Right atrium auricular region (tissue), 2 donors: Measurements from ENCODE around the gene SH3TC2. TPM values are rescaled to one million over a fixed set of nuclear protein-coding genes. Genes with fewer than 3 reads are reported as not detected.

Source experiments
- DNase-seq: peaks from one replicate; pipeline ENCODE4 v3.0.0-alpha.2; 2019; ENCODE audit warnings: low spot score
- H3K27ac ChIP-seq, 2 donors: fragments of 200-600 bp; sonication (generic); 1 replicate in 1 of 2; 2 replicates in 1 of 2; pipeline ENCODE4 v1.5.1; 2016 to 2019
- H3K27me3 ChIP-seq, 2 donors: fragments of 200-600 bp; sonication (generic); one replicate each; pipeline versions ENCODE4 v1.5.1 to v1.6.0; 2017 to 2019
- H3K36me3 ChIP-seq: fragments of 200-600 bp; sonication (generic); one replicate; pipeline ENCODE4 v1.5.1; 2016
- H3K4me1 ChIP-seq, 2 donors: fragments of 200-600 bp; sonication (generic); one replicate each; pipeline versions ENCODE4 v1.5.1 to v1.6.0; 2017 to 2019
- H3K4me3 ChIP-seq, 2 donors: fragments of 200-600 bp; sonication (generic); 1 replicate in 1 of 2; 2 replicates in 1 of 2; pipeline ENCODE4 v1.5.1; 2017 to 2019; ENCODE audit warnings: mild to moderate bottlenecking in 1 of 2, moderate library complexity in 1 of 2
- H3K9me3 ChIP-seq, 2 donors: fragments of 200-600 bp; sonication (generic); one replicate each; pipeline ENCODE4 v1.5.1; 2019
- CTCF ChIP-seq, 2 donors: fragments of 200-600 bp; sonication (generic); IDR thresholded peaks; one replicate each; pipeline ENCODE4 v1.5.1; 2019; ENCODE audit warnings: antibody characterized with exemption in 2 of 2
- total RNA-seq, 2 donors: library from RNA; depleted of rRNA; stranded (reverse); fragments of >200 nt; gene quantifications; one replicate each; pipeline ENCODE4 v1.1.0, GENCODE V29; 2016

Gene SH3TC2
- total RNA-seq, 2 donors from 2014 or later = 4.7 to 13.1 TPM

GRCh38 chr5:149049371-149049781 is 13.5 kb downstream of the SH3TC2 start:
- Histone ChIP-seq H3K27me3 (no peaks in the 10 kb centered on the region), H3K4me3 (no peak overlapping the region), H3K36me3 (no peaks in the 10 kb centered on the region), H3K9me3 (no peaks in the 10 kb centered on the region), H3K4me1 (peaks cover 0 to 10% of the 10 kb centered on the region in 2 donors), H3K27ac (no peak overlapping the region)
- no peak for DNase-seq
- no peak for TF ChIP-seq CTCF (IDR thresholded peaks at IDR 0.05)

- H3K27me3 ChIP-seq = no peaks in the 10 kb centered on the region
- H3K4me1 ChIP-seq = peaks cover 0 to 10% of the 10 kb centered on the region in 2 donors
- no peaks in the 10 kb centered on the region for H3K9me3 ChIP-seq
- no peak overlapping the region for H3K27ac ChIP-seq
- no peaks in the 10 kb centered on the region for H3K36me3 ChIP-seq
- no peak overlapping the region for H3K4me3 ChIP-seq
- TF ChIP-seq CTCF (IDR thresholded peaks at IDR 0.05) = no peak
- no peak for DNase-seq
Observed at GRCh38 chr5:149048811-149049210, 14.1 kb downstream of the SH3TC2 start.

GRCh38 chr5:149047462-149047861 is 15.4 kb downstream of the SH3TC2 start:
- no peak for DNase-seq
- Histone ChIP-seq H3K27me3 (no peaks in the 10 kb centered on the region), H3K36me3 (no peaks in the 10 kb centered on the region), H3K4me1 (no peaks in the 10 kb centered on the region), H3K27ac (no peak overlapping the region), H3K9me3 (no peaks in the 10 kb centered on the region), H3K4me3 (no peak overlapping the region)
- no peak for TF ChIP-seq CTCF (IDR thresholded peaks at IDR 0.05)

DNA sequence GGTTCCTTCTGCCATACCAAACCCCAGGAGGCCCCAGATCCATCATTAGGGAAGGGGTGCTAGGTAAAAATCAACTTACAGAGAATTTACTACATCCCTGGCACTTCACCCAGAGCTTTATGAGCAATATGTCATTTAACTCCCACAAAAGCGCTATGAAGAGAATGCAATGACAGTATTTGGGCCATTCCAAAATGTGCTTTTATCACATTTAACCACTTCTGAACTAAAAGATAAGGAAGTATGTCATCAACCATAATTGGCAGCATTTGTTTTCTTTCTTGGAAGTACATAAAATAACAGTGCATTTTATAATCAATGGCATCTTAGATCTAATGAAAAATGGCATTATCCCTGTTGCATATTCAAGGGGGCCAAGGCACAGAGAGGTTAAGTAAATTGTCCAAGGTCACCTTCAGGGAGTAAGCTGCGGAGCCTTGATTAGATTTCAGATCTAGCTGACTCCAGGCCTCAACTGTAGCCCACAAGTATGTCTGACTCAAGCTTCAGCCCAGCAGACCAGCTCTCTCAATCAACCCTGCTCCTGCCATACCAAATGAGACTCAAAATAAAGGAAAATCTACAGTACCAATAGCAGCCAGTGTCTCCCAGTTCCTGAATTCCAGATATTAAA is 16.5 kb downstream of the SH3TC2 start:
- no peaks in the 10 kb centered on the region for H3K4me1 ChIP-seq
- no peaks in the 10 kb centered on the region for H3K9me3 ChIP-seq
- H3K4me3 ChIP-seq = no peak overlapping the region
- no peak for DNase-seq
- H3K36me3 ChIP-seq = no peaks in the 10 kb centered on the region
- no peak overlapping the region for H3K27ac ChIP-seq
- H3K27me3 ChIP-seq = no peaks in the 10 kb centered on the region
- TF ChIP-seq CTCF (IDR thresholded peaks at IDR 0.05) = no peak

- H3K27me3 ChIP-seq = no peaks in the 10 kb centered on the region
- no peaks in the 10 kb centered on the region for H3K36me3 ChIP-seq
- no peak for DNase-seq
- peaks cover 0 to 4% of the 10 kb centered on the region in 2 donors for H3K4me1 ChIP-seq
- H3K4me3 ChIP-seq = no peak overlapping the region
- TF ChIP-seq CTCF (IDR thresholded peaks at IDR 0.05) = no peak
- no peak overlapping the region for H3K27ac ChIP-seq
- H3K9me3 ChIP-seq = no peaks in the 10 kb centered on the region
Observed at GRCh38 chr5:149045089-149045460, 17.8 kb downstream of the SH3TC2 start.
